ENCODE data around the gene BHLHE23.
A peak's percentile ranks its signal among the peaks of the same experiment; 100 is the strongest.

Gene BHLHE23

GRCh38 chr20:63020681-63021080, 13.9 kb upstream of the BHLHE23 start:
- no peak for ATAC-seq
- no peak for TF ChIP-seq CSRNP3 (CRISPR knock-in tag; IDR thresholded peaks at IDR 0.05)
- no peak for TF ChIP-seq TCF4 (CRISPR knock-in tag; IDR thresholded peaks at IDR 0.05; ENCODE audit: borderline replicate concordance)
- TF ChIP-seq BACH2 (CRISPR knock-in tag; IDR thresholded peaks at IDR 0.05; ENCODE audit: borderline replicate concordance) = no peak
- no peak for TF ChIP-seq ZNF565 (CRISPR knock-in tag; conservative IDR thresholded peaks at IDR 0.05; ENCODE audit: low read depth)
- TF ChIP-seq, protein P1, sequence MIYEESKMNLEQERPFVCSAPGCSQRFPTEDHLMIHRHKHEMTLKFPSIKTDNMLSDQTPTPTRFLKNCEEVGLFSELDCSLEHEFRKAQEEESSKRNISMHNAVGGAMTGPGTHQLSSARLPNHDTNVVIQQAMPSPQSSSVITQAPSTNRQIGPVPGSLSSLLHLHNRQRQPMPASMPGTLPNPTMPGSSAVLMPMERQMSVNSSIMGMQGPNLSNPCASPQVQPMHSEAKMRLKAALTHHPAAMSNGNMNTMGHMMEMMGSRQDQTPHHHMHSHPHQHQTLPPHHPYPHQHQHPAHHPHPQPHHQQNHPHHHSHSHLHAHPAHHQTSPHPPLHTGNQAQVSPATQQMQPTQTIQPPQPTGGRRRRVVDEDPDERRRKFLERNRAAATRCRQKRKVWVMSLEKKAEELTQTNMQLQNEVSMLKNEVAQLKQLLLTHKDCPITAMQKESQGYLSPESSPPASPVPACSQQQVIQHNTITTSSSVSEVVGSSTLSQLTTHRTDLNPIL (CRISPR knock-in tag; IDR thresholded peaks at IDR 0.05; ENCODE audit: low read depth) = no peak
- no peak for TF ChIP-seq OSR1 (CRISPR knock-in tag; IDR thresholded peaks at IDR 0.05)
- no peak for TF ChIP-seq ESRRG (CRISPR knock-in tag; IDR thresholded peaks at IDR 0.05)
- no peak for TF ChIP-seq ISL1 (CRISPR knock-in tag; IDR thresholded peaks at IDR 0.05)
- TF ChIP-seq POU6F1 (CRISPR knock-in tag; IDR thresholded peaks at IDR 0.05; ENCODE audit: borderline replicate concordance, low read depth) = no peak
- no peak for TF ChIP-seq GLIS3 (CRISPR knock-in tag; IDR thresholded peaks at IDR 0.05)
- TF ChIP-seq, protein P2, sequence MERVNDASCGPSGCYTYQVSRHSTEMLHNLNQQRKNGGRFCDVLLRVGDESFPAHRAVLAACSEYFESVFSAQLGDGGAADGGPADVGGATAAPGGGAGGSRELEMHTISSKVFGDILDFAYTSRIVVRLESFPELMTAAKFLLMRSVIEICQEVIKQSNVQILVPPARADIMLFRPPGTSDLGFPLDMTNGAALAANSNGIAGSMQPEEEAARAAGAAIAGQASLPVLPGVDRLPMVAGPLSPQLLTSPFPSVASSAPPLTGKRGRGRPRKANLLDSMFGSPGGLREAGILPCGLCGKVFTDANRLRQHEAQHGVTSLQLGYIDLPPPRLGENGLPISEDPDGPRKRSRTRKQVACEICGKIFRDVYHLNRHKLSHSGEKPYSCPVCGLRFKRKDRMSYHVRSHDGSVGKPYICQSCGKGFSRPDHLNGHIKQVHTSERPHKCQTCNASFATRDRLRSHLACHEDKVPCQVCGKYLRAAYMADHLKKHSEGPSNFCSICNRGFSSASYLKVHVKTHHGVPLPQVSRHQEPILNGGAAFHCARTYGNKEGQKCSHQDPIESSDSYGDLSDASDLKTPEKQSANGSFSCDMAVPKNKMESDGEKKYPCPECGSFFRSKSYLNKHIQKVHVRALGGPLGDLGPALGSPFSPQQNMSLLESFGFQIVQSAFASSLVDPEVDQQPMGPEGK (CRISPR knock-in tag; IDR thresholded peaks at IDR 0.05; ENCODE audit: borderline replicate concordance) = no peak

- ATAC-seq = peak; percentile 18; the same call in 2 of the 3 replicates
- no peak for TF ChIP-seq BACH2 (CRISPR knock-in tag; IDR thresholded peaks at IDR 0.05; ENCODE audit: borderline replicate concordance)
- no peak for TF ChIP-seq ARNTL (CRISPR knock-in tag; IDR thresholded peaks at IDR 0.05; ENCODE audit: borderline replicate concordance, low read depth)
- TF ChIP-seq ZC3H10 (CRISPR knock-in tag; IDR thresholded peaks at IDR 0.05) = no peak
- TF ChIP-seq ZNF70 (CRISPR knock-in tag; IDR thresholded peaks at IDR 0.05) = no peak
- no peak for TF ChIP-seq ZFP30 (CRISPR knock-in tag; IDR thresholded peaks at IDR 0.05)
- no peak for TF ChIP-seq SNAI2 (CRISPR knock-in tag; IDR thresholded peaks at IDR 0.05)
- no peak for TF ChIP-seq TSHZ2 (CRISPR knock-in tag; IDR thresholded peaks at IDR 0.05)
These were observed 11.2 kb upstream of the BHLHE23 start for GRCh38 chr20:63017826-63018411.

GRCh38 chr20:63017076-63017825, 10.5 kb upstream of the BHLHE23 start:
- no peak for ATAC-seq
- TF ChIP-seq TSHZ2 (CRISPR knock-in tag; IDR thresholded peaks at IDR 0.05) (no peak), RARB (CRISPR knock-in tag; IDR thresholded peaks at IDR 0.05) (no peak), TCF4 (CRISPR knock-in tag; IDR thresholded peaks at IDR 0.05; ENCODE audit: borderline replicate concordance) (no peak), ZNF565 (CRISPR knock-in tag; conservative IDR thresholded peaks at IDR 0.05; ENCODE audit: low read depth) (no peak), GLIS3 (CRISPR knock-in tag; IDR thresholded peaks at IDR 0.05) (no peak), POU6F1 (CRISPR knock-in tag; IDR thresholded peaks at IDR 0.05; ENCODE audit: borderline replicate concordance, low read depth) (no peak), ZC3H10 (CRISPR knock-in tag; IDR thresholded peaks at IDR 0.05) (no peak), CSDC2 (CRISPR knock-in tag; IDR thresholded peaks at IDR 0.05) (no peak), CSRNP3 (CRISPR knock-in tag; IDR thresholded peaks at IDR 0.05) (no peak), TOX (CRISPR knock-in tag; IDR thresholded peaks at IDR 0.05; ENCODE audit: borderline replicate concordance) (no peak)
